H1 (cell line): ENCODE measurements around the gene DHRS4. TPM values are rescaled to one million over a fixed set of nuclear protein-coding genes. Genes with fewer than 3 reads are reported as not detected.

ENCODE experiments used
- CTCF ChIA-PET: fragments of 300-600 bp; sonication (Branson Sonifier 250); formaldehyde crosslinking; loops from one replicate; lab custom pipeline; 2021; ENCODE audit not compliant: partially characterized antibody; lab: Charles Lee
- POLR2A ChIA-PET: fragments of 300-600 bp; sonication (Branson Sonifier 250); formaldehyde crosslinking; loops from one replicate; lab custom pipeline; 2021; ENCODE audit warnings: inconsistent platforms; ENCODE audit not compliant: partially characterized antibody; lab: Charles Lee
- DNase-seq, 2 experiments: peaks; one replicate each; pipeline versions ENCODE4 v3.0.0 to v3.0.0-alpha.2; 2010 to 2022; ENCODE audit warnings: low spot score in 2 of 2, low read depth in 1 of 2, mixed read lengths in 1 of 2
- FAIRE-seq: peaks from 2 replicates; lab custom pipeline; 2011; peaks lifted over from hg19 to GRCh38; lab: Jason Lieb, UNC
- H2AFZ ChIP-seq: 2 replicates; pipeline ENCODE4 v1.8.1; 2012; ENCODE audit warnings: low read length, inconsistent platforms
- H2AK5ac ChIP-seq: 2 replicates; pipeline ENCODE4 v1.6.1; 2013; ENCODE audit warnings: low read depth, low read length
- H2BK120ac ChIP-seq: replicated peaks from 2 replicates; pipeline ENCODE3; 2013; ENCODE audit warnings: low read depth, low read length, inconsistent platforms
- H2BK12ac ChIP-seq: 2 replicates; pipeline ENCODE4 v1.6.1; 2013; ENCODE audit warnings: low read depth, low read length
- H2BK15ac ChIP-seq: 2 replicates; pipeline ENCODE4 v1.6.1; 2013; ENCODE audit warnings: low read length
- H2BK20ac ChIP-seq: 2 replicates; pipeline ENCODE4 v1.6.1; 2013; ENCODE audit warnings: low read length
- H2BK5ac ChIP-seq: 2 replicates; pipeline ENCODE4 v1.6.1; 2013; ENCODE audit warnings: low read depth, low read length
- H3K14ac ChIP-seq: 2 replicates; pipeline ENCODE4 v1.6.1; 2013; ENCODE audit warnings: inconsistent platforms; ENCODE audit not compliant: insufficient read length
- H3K18ac ChIP-seq: 2 replicates; pipeline ENCODE4 v1.6.1; 2013; ENCODE audit warnings: low read length; ENCODE audit errors: extremely low read depth
- H3K23ac ChIP-seq: 2 replicates; pipeline ENCODE4 v1.6.1; 2013; ENCODE audit warnings: inconsistent platforms; ENCODE audit not compliant: insufficient read length
- H3K23me2 ChIP-seq: 2 replicates; pipeline ENCODE4 v1.6.1; 2013; ENCODE audit warnings: low read depth, low read length
- H3K27ac ChIP-seq: 2 replicates; pipeline ENCODE4 v1.6.1; 2011; ENCODE audit warnings: low read depth, low read length, inconsistent platforms
- H3K27me3 ChIP-seq, 4 experiments: replicated peaks in 1 of 4; 1 replicate in 1 of 4; 2 replicates in 3 of 4; pipeline versions ENCODE4 v1.6.1 to v1.8.1; 2011 to 2013; ENCODE audit warnings: low read length in 3 of 4, mild to moderate bottlenecking in 3 of 4, inconsistent platforms in 2 of 4, mixed read lengths in 2 of 4, moderate library complexity in 1 of 4; ENCODE audit not compliant: control insufficient read depth in 3 of 4, insufficient read depth in 3 of 4; ENCODE audit errors: extremely low read depth in 1 of 4
- H3K36me3 ChIP-seq, 4 experiments: 2 replicates each; pipeline versions ENCODE4 v1.6.1 to v1.8.1; 2011 to 2013; ENCODE audit warnings: mild to moderate bottlenecking in 4 of 4, low read length in 3 of 4, moderate library complexity in 2 of 4, control low read depth in 1 of 4, inconsistent platforms in 1 of 4; ENCODE audit not compliant: insufficient read depth in 4 of 4, control insufficient read depth in 2 of 4
- H3K4ac ChIP-seq: replicated peaks from 2 replicates; pipeline ENCODE3; 2013; ENCODE audit warnings: low read length, low read depth, mixed read lengths, inconsistent platforms; ENCODE audit not compliant: insufficient read length
- H3K4me1 ChIP-seq, 4 experiments: replicated peaks in 1 of 4; 1 replicate in 1 of 4; 2 replicates in 3 of 4; pipeline versions ENCODE4 v1.6.1 to v1.8.1; 2011 to 2013; ENCODE audit warnings: low read length in 3 of 4, inconsistent platforms in 2 of 4, mixed read lengths in 1 of 4; ENCODE audit not compliant: insufficient read depth in 4 of 4, control insufficient read depth in 3 of 4
- H3K4me2 ChIP-seq, 2 experiments: 2 replicates each; pipeline versions ENCODE4 v1.6.1 to v1.8.1; 2011 to 2013; ENCODE audit warnings: low read depth in 2 of 2, low read length in 2 of 2, control low read depth in 1 of 2, inconsistent platforms in 1 of 2, mild to moderate bottlenecking in 1 of 2; ENCODE audit not compliant: insufficient read depth in 1 of 2
- H3K4me3 ChIP-seq, 4 experiments: fragments of 200-600, 300-600 bp in 1 of 4; sonication (generic), shearing (Covaris generic), sonication (Bioruptor Twin) in 1 of 4; 2 replicates each; pipeline versions ENCODE4 v1.5.1 to v1.8.1; 2011 to 2016; ENCODE audit warnings: low read length in 4 of 4, low read depth in 3 of 4, control low read depth in 2 of 4, inconsistent platforms in 2 of 4, mild to moderate bottlenecking in 2 of 4, mixed read lengths in 1 of 4, moderate library complexity in 1 of 4; ENCODE audit not compliant: insufficient read depth in 2 of 4; ENCODE audit errors: extremely low read depth in 1 of 4
- H3K56ac ChIP-seq: replicated peaks from 2 replicates; pipeline ENCODE3; 2013; ENCODE audit warnings: low read depth, mild to moderate bottlenecking, mixed read lengths, low read length, inconsistent platforms; ENCODE audit not compliant: insufficient read length
- H3K79me1 ChIP-seq: 2 replicates; pipeline ENCODE4 v1.6.1; 2013; ENCODE audit warnings: low read depth, low read length, control low read depth
- H3K79me2 ChIP-seq, 2 experiments: 2 replicates each; pipeline versions ENCODE4 v1.6.1 to v1.8.1; 2012 to 2013; ENCODE audit warnings: low read length in 2 of 2, mild to moderate bottlenecking in 2 of 2, inconsistent platforms in 1 of 2; ENCODE audit not compliant: insufficient read depth in 2 of 2, control insufficient read depth in 1 of 2
- H3K9ac ChIP-seq, 4 experiments: replicated peaks in 1 of 4; 1 replicate in 1 of 4; 2 replicates in 3 of 4; pipeline versions ENCODE4 v1.6.1 to v1.8.1; 2011 to 2013; ENCODE audit warnings: low read depth in 3 of 4, low read length in 3 of 4, control low read depth in 2 of 4, mild to moderate bottlenecking in 2 of 4, moderate library complexity in 2 of 4, inconsistent platforms in 1 of 4; ENCODE audit errors: extremely low read depth in 1 of 4
- H3K9me3 ChIP-seq, 2 experiments: 2 replicates each; pipeline versions ENCODE4 v1.6.1 to v1.8.1; 2012 to 2013; ENCODE audit warnings: mild to moderate bottlenecking in 2 of 2, moderate library complexity in 2 of 2, control low read depth in 1 of 2, inconsistent platforms in 1 of 2, low read depth in 1 of 2, low read length in 1 of 2, mixed read lengths in 1 of 2; ENCODE audit not compliant: insufficient read depth in 2 of 2
- H4K20me1 ChIP-seq, 2 experiments: replicated peaks in 1 of 2; 2 replicates each; pipeline versions ENCODE3 to v1.8.1; 2011 to 2013; ENCODE audit warnings: inconsistent platforms in 2 of 2, low read length in 2 of 2, mild to moderate bottlenecking in 1 of 2; ENCODE audit not compliant: insufficient read depth in 2 of 2, control insufficient read depth in 1 of 2
- H4K5ac ChIP-seq: 2 replicates; pipeline ENCODE4 v1.6.1; 2013; ENCODE audit warnings: low read length, low read depth, mixed read lengths, inconsistent platforms; ENCODE audit not compliant: insufficient read length
- H4K8ac ChIP-seq: 2 replicates; pipeline ENCODE4 v1.8.0; 2013; ENCODE audit warnings: mild to moderate bottlenecking, moderate library complexity, low read length, inconsistent platforms; ENCODE audit not compliant: insufficient read depth; ENCODE audit errors: extremely low read depth
- H4K91ac ChIP-seq: replicated peaks from 2 replicates; pipeline ENCODE3; 2013; ENCODE audit warnings: low read length, mixed read lengths, inconsistent platforms; ENCODE audit not compliant: insufficient read length
- FOSL1 ChIP-seq: IDR thresholded peaks from 2 replicates; pipeline ENCODE4 v1.6.1; 2011; ENCODE audit warnings: mild to moderate bottlenecking, low read depth, low read length, moderate library complexity; ENCODE audit not compliant: insufficient read depth
- HDAC2 ChIP-seq, 2 experiments: fragments of 300-600 bp in 1 of 2; sonication (generic) in 1 of 2; IDR thresholded peaks; 2 replicates each; pipeline ENCODE4 v1.6.1; 2011 to 2012; ENCODE audit warnings: low read depth in 2 of 2, low read length in 2 of 2, mild to moderate bottlenecking in 2 of 2, moderate library complexity in 2 of 2, borderline replicate concordance in 1 of 2, inconsistent platforms in 1 of 2
- TCF12 ChIP-seq: IDR thresholded peaks from 2 replicates; pipeline ENCODE4 v1.6.1; 2011; ENCODE audit warnings: low read depth, mild to moderate bottlenecking, low read length
- WGBS, 2 experiments: shearing (Covaris generic) in 1 of 2; methylation state at CpG; one replicate each; pipeline versions ENCODE4 v1.1.6 to v1.1.7; 2013 to 2015; ENCODE audit warnings: low lambda C conversion rate in 2 of 2, mixed read lengths in 2 of 2, inconsistent platforms in 1 of 2, low coverage in 1 of 2, missing lambda C conversion rate in 1 of 2; ENCODE audit not compliant: insufficient replicate concordance in 2 of 2, insufficient coverage in 1 of 2, insufficient read length in 1 of 2; ENCODE audit errors: extremely low coverage in 1 of 2, missing lambda C conversion rate in 1 of 2; 5-methylcytosine and 5-hydroxymethylcytosine counted together
- polyA plus RNA-seq, 7 experiments: library from polyadenylated mRNA; depleted of rRNA in 3 of 7; stranded (reverse) in 5 of 7; unstranded in 2 of 7; fragments of >200 nt in 5 of 7; fragments of 200-250 nt in 2 of 7; gene quantifications; 1 replicate in 5 of 7; 2 replicates in 1 of 7; 4 replicates in 1 of 7; pipeline versions ENCODE4 v1.2.1 to v1.2.3, GENCODE V29; 2011 to 2013; ENCODE audit warnings: missing spikeins in 2 of 7, mixed read lengths in 2 of 7
- total RNA-seq: library from RNA; stranded (reverse); fragmentation: NEBNext Ultra II Directional; extraction: Animal tissue kit (Norgen Biotek cat#: 25700); gene quantifications from 2 replicates; pipeline ENCODE4 v1.2.1, GENCODE V29; 2021

Gene DHRS4
- total and polyA plus RNA-seq, 2 of the 8 experiments (the other 6 are each of a cell fraction or from before 2014, with no cell fraction given): 11.7 to 16.2 TPM

GRCh38 chr14:23929136-23929535 is 24.4 kb upstream of the DHRS4 start:
- no peak overlapping the region for H3K9ac ChIP-seq
- POLR2A ChIA-PET: no interaction called here
- no peak overlapping the region for H3K4me3 ChIP-seq

More at GRCh38 chr14:23929136-23929535, 24.4 kb upstream of the DHRS4 start:
- H4K91ac ChIP-seq: no peak overlapping the region
- H3K36me3 ChIP-seq: no peaks in the 10 kb centered on the region
- no peak overlapping the region for H2BK12ac ChIP-seq
- H2AFZ ChIP-seq: no peak overlapping the region
- no peaks in the 10 kb centered on the region for H3K79me1 ChIP-seq
- H2BK5ac ChIP-seq: no peak overlapping the region
- H3K9me3 ChIP-seq: no peaks in the 10 kb centered on the region
- TF ChIP-seq TCF12 (no peak), FOSL1 (no peak), HDAC2 (IDR thresholded peaks at IDR 0.05; ENCODE audit: borderline replicate concordance in 1 of 2, low read depth in 2 of 2, low read length in 2 of 2) (no peak)
- H3K56ac ChIP-seq: no peak overlapping the region
- DNase-seq: no peak
- H3K18ac ChIP-seq: no peak overlapping the region
- no peaks in the 10 kb centered on the region for H4K20me1 ChIP-seq
- FAIRE-seq: no peak
- CTCF ChIA-PET: interaction anchor here (0.6 to 5.4 kb wide), 9 partner anchors 23 to 348 kb away, joined by 3 to 44 read pairs (median 4); no protein-coding TSS in a partner anchor
- no peaks in the 10 kb centered on the region for H3K4me1 ChIP-seq
- 80% methylated on average over 5 of the region's 5 CpGs; no CpG with 5 or more reads in 1 of the 2 experiments for WGBS, 2 experiments
- H3K14ac ChIP-seq: no peak overlapping the region
- no peak overlapping the region for H2BK15ac ChIP-seq
- no peak overlapping the region for H3K4me2 ChIP-seq
- no peaks in the 10 kb centered on the region for H3K27me3 ChIP-seq
- H2BK20ac ChIP-seq: no peak overlapping the region
- H3K27ac ChIP-seq: no peak overlapping the region
- no peak overlapping the region for H4K5ac ChIP-seq
- H3K4ac ChIP-seq: no peak overlapping the region
- no peak overlapping the region for H2BK120ac ChIP-seq
- no peak overlapping the region for H2AK5ac ChIP-seq
- no peaks in the 10 kb centered on the region for H3K23me2 ChIP-seq
- H3K23ac ChIP-seq: no peak overlapping the region
- no peak overlapping the region for H4K8ac ChIP-seq
- H3K79me2 ChIP-seq: no peaks in the 10 kb centered on the region
